Epithelial cell of proximal tubule (primary cell): ENCODE data around the gene PTPRD. TPM values are rescaled to one million over a fixed set of nuclear protein-coding genes. Genes with fewer than 3 reads are reported as not detected.

ENCODE experiments used
- DNase-seq: peaks from one replicate; pipeline ENCODE4 v3.0.0-alpha.2; 2011; ENCODE audit warnings: low read depth
- H3K4me3 ChIP-seq: 2 replicates; pipeline ENCODE4 v1.5.1; 2011; ENCODE audit warnings: low read depth, mild to moderate bottlenecking, low read length
- total RNA-seq: library from RNA; depleted of rRNA; stranded (reverse); fragments of >200 nt; gene quantifications from 2 replicates; pipeline ENCODE4 v1.2.3, GENCODE V29; 2015
- TF ChIP-seq, protein P1 (sequence below): conservative IDR thresholded peaks from 2 replicates; pipeline ENCODE4 v1.5.1; 2012; ENCODE audit warnings: low read depth, mild to moderate bottlenecking, low read length

The PTPRD gene
- total RNA-seq, 1 donor from 2014 or later: 3.2 TPM

DNA sequence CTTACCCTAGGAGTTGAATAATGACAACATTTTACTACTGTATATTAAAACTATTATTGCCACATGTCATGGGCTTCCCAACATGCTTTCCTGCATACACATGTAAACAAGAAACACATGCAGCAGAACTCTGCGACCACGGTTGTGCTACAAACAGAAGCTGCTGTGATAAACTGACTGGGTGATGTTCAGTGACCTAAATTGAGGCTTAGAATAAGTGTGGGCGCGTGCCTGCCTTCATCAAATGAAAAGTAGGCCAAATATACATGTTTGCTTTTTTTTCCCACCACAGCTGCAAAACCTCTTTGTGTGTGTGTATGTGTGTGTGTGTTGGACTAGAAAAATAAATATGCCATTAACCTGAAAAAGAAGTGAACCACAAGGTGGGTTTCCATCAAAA, 1202.1 kb downstream of the PTPRD start:
- TF ChIP-seq, protein P1, sequence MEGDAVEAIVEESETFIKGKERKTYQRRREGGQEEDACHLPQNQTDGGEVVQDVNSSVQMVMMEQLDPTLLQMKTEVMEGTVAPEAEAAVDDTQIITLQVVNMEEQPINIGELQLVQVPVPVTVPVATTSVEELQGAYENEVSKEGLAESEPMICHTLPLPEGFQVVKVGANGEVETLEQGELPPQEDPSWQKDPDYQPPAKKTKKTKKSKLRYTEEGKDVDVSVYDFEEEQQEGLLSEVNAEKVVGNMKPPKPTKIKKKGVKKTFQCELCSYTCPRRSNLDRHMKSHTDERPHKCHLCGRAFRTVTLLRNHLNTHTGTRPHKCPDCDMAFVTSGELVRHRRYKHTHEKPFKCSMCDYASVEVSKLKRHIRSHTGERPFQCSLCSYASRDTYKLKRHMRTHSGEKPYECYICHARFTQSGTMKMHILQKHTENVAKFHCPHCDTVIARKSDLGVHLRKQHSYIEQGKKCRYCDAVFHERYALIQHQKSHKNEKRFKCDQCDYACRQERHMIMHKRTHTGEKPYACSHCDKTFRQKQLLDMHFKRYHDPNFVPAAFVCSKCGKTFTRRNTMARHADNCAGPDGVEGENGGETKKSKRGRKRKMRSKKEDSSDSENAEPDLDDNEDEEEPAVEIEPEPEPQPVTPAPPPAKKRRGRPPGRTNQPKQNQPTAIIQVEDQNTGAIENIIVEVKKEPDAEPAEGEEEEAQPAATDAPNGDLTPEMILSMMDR: no peak
- no peak for DNase-seq
- no peak overlapping the region for H3K4me3 ChIP-seq

- DNase-seq: no peak
- TF ChIP-seq, protein P1: no peak
- H3K4me3 ChIP-seq: no peak overlapping the region
Observed at GRCh38 chr9:9399982-9400381, 1212.8 kb downstream of the PTPRD start.

- H3K4me3 ChIP-seq: no peak overlapping the region
- DNase-seq: no peak
- TF ChIP-seq, protein P1: no peak
Observed at GRCh38 chr9:9396518-9396917, 1216.3 kb downstream of the PTPRD start.

DNA sequence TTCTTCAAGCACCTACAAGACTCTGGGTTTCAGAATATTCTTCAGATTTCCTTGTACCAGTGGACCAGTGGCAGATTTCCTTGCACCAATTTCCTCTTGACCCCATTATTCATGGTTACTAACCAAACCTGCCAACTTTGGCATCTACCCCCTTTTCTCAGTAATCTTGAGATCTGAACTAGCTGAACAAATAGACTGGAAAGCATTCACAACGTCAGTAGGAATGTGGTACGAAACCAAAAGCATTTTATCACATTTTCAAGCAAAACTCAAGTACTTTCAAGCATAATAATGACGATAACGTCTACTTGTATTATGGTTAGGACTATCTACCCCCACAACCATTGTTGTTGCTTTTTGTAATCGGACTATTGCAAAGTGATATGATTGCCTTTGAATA, 1217.3 kb downstream of the PTPRD start:
- DNase-seq: no peak
- TF ChIP-seq, protein P1: no peak
- H3K4me3 ChIP-seq: no peak overlapping the region

- DNase-seq: no peak
- no peak overlapping the region for H3K4me3 ChIP-seq
- TF ChIP-seq, protein P1: no peak
Observed at GRCh38 chr9:9392755-9393154, 1220.0 kb downstream of the PTPRD start.

DNA sequence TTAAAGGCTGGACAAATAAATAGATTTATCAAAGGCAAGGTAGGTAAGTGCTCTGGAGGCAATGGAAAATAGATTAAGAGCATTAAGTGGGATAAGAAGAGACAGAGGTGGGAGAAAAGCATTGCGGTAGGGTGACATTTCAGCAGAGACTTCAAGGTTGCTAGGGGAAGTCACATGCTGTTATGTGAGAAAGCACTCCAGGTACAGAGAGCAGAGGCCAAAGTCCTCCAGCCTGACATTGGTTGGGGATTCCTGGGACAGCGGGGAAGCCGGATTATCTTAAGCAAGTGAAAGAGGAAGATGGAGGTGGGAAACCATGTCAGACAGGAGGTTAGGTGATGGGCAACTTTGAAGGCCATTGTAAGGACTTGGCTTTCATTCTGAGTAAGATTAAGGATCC, 1222.9 kb downstream of the PTPRD start:
- no peak overlapping the region for H3K4me3 ChIP-seq
- DNase-seq: no peak
- TF ChIP-seq, protein P1: no peak

DNA sequence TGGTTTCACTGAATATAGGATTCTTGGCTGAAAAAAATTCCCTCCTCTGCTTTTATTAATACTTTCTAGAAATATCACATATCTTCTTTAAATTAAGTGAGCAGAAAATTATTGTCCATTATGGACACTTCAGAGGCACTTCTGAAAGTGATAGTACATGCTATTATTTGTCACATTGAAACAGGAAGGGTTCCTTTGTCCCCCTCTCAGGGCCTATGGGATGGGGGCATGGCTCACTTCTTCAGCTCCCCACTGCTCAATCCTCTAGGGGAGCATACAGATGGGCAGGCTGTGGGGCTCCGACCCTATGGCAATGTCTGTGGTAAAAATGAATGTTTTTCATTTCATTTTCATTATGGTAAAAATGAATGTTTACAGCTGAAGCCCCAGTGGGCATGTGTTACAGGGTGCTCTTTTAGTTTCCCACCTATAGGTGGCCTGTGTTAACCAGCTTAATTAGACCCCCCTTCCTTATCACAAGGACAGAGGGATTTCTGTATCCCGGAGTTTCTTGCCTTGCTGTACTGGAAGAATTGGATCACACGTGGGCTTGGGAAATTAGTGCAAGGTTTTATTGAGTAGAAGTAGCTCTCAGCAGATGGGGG, 1225.2 kb downstream of the PTPRD start:
- TF ChIP-seq, protein P1: no peak
- no peak for DNase-seq
- no peak overlapping the region for H3K4me3 ChIP-seq
